Tibial nerve (tissue), 3 donors: ENCODE results near the gene C1orf210.

Source experiments
- POLR2A ChIP-seq, 2 donors: fragments of 450-650 bp; IDR thresholded peaks; one replicate each; pipeline ENCODE4 v1.6.1; 2017; ENCODE audit warnings: antibody characterized with exemption in 2 of 2, mild to moderate bottlenecking in 2 of 2, moderate library complexity in 2 of 2
- TF ChIP-seq, protein P1 (sequence below), 5 experiments: fragments of 200-600 bp in 3 of 5; fragments of 450-650 bp in 2 of 5; sonication (generic) in 3 of 5; IDR thresholded peaks; one replicate each; pipeline ENCODE4 v1.5.1; 2016 to 2019; ENCODE audit warnings: antibody characterized with exemption in 5 of 5, mild to moderate bottlenecking in 3 of 5, moderate library complexity in 2 of 5

DNA sequence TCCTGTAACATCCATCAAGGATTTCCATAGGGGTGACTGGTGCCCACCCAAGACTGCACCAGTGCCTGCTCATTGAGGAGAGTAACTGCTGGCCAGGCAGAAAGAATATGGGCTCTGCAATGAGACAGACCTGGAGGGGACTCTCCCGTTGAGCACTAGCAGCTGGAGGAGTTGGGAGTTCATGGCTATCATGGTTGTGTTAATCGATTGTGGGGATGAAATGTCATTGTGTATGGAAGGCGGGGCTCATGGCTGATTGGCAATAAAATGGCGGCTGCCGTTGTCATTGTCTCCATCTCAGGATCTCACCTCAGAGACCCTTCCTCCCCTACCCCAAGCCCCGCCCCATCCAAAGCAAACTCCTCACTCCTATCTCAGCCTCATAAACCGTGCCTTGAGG, 11.7 kb downstream of the C1orf210 start:
- TF ChIP-seq, protein P1, sequence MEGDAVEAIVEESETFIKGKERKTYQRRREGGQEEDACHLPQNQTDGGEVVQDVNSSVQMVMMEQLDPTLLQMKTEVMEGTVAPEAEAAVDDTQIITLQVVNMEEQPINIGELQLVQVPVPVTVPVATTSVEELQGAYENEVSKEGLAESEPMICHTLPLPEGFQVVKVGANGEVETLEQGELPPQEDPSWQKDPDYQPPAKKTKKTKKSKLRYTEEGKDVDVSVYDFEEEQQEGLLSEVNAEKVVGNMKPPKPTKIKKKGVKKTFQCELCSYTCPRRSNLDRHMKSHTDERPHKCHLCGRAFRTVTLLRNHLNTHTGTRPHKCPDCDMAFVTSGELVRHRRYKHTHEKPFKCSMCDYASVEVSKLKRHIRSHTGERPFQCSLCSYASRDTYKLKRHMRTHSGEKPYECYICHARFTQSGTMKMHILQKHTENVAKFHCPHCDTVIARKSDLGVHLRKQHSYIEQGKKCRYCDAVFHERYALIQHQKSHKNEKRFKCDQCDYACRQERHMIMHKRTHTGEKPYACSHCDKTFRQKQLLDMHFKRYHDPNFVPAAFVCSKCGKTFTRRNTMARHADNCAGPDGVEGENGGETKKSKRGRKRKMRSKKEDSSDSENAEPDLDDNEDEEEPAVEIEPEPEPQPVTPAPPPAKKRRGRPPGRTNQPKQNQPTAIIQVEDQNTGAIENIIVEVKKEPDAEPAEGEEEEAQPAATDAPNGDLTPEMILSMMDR (IDR thresholded peaks at IDR 0.05), result no peak
- no peak for TF ChIP-seq POLR2A (IDR thresholded peaks at IDR 0.05)
